GM21423 (cell line): ENCODE results near the gene MYBBP1A.

Source experiments
- ATAC-seq: cut with Tn5 transposase; IDR thresholded peaks from one replicate; pipeline ENCODE4 v1.9.1; 2021; ENCODE audit warnings: mild to moderate bottlenecking, moderate library complexity; ENCODE audit not compliant: unreplicated experiment

Gene MYBBP1A

GRCh38 chr17:4551796-4552525 is 3.2 kb downstream of the MYBBP1A start:
- no peak for ATAC-seq

GRCh38 chr17:4551141-4551540 is 4.0 kb downstream of the MYBBP1A start:
- no peak for ATAC-seq

GRCh38 chr17:4550534-4551039 is 4.6 kb downstream of the MYBBP1A start:
- ATAC-seq, result no peak

GRCh38 chr17:4549781-4550533 is 5.2 kb downstream of the MYBBP1A start:
- ATAC-seq, result no peak

GRCh38 chr17:4548721-4549531 is 6.3 kb downstream of the MYBBP1A start:
- no peak for ATAC-seq

GRCh38 chr17:4548061-4548461 is 7.1 kb downstream of the MYBBP1A start:
- ATAC-seq, result no peak

GRCh38 chr17:4547118-4547906 is 7.9 kb downstream of the MYBBP1A start:
- no peak for ATAC-seq

- ATAC-seq, result no peak
Measured at GRCh38 chr17:4545217-4545951, 9.8 kb downstream of the MYBBP1A start.

- ATAC-seq, result no peak
Measured at GRCh38 chr17:4544951-4545216, 10.3 kb downstream of the MYBBP1A start.

GRCh38 chr17:4544135-4544950 is 10.8 kb downstream of the MYBBP1A start:
- ATAC-seq, result no peak

- ATAC-seq, result no peak
Measured at GRCh38 chr17:4543557-4544026, 11.6 kb downstream of the MYBBP1A start.

- ATAC-seq, result no peak
Measured at GRCh38 chr17:4542726-4543191, 12.4 kb downstream of the MYBBP1A start.

GRCh38 chr17:4542003-4542725 is 13.0 kb downstream of the MYBBP1A start:
- ATAC-seq, result no peak

- ATAC-seq, result no peak
Measured at GRCh38 chr17:4541328-4542002, 13.7 kb downstream of the MYBBP1A start.

GRCh38 chr17:4540687-4541327 is 14.4 kb downstream of the MYBBP1A start:
- ATAC-seq, result no peak

- ATAC-seq, result no peak
Measured at GRCh38 chr17:4540224-4540651, 14.9 kb downstream of the MYBBP1A start.

- no peak for ATAC-seq
Measured at GRCh38 chr17:4539576-4540223, 15.5 kb downstream of the MYBBP1A start.
